GM12872 (cell line): Measurements from ENCODE around the gene KLKB1.

Source experiments
- TF ChIP-seq, protein P1 (sequence below): IDR thresholded peaks from 3 replicates; pipeline ENCODE4 v1.5.1; 2011; ENCODE audit warnings: low read depth, mild to moderate bottlenecking, low read length, moderate library complexity; ENCODE audit not compliant: insufficient read depth

The KLKB1 gene

DNA sequence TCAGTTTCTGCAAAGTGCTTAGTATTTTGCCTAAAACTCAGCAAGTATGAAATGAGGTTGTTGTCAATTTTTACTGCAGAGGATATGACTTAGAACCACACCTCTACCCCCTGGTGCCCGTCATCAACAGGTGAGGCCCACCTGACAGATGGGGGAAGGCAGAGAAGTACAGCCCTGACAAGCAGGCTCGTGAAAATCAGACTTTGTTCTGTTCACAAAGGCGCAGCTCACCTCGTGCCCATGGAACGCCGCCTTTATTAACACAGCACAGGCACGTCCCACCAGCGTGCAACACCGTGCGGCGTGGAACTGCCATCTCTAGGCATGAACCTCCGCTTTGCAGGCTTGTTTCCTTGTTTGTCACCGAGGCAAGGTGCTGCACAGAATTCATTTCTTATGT lies 22.6 kb upstream of the KLKB1 start:
- TF ChIP-seq, protein P1, sequence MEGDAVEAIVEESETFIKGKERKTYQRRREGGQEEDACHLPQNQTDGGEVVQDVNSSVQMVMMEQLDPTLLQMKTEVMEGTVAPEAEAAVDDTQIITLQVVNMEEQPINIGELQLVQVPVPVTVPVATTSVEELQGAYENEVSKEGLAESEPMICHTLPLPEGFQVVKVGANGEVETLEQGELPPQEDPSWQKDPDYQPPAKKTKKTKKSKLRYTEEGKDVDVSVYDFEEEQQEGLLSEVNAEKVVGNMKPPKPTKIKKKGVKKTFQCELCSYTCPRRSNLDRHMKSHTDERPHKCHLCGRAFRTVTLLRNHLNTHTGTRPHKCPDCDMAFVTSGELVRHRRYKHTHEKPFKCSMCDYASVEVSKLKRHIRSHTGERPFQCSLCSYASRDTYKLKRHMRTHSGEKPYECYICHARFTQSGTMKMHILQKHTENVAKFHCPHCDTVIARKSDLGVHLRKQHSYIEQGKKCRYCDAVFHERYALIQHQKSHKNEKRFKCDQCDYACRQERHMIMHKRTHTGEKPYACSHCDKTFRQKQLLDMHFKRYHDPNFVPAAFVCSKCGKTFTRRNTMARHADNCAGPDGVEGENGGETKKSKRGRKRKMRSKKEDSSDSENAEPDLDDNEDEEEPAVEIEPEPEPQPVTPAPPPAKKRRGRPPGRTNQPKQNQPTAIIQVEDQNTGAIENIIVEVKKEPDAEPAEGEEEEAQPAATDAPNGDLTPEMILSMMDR: no peak

DNA sequence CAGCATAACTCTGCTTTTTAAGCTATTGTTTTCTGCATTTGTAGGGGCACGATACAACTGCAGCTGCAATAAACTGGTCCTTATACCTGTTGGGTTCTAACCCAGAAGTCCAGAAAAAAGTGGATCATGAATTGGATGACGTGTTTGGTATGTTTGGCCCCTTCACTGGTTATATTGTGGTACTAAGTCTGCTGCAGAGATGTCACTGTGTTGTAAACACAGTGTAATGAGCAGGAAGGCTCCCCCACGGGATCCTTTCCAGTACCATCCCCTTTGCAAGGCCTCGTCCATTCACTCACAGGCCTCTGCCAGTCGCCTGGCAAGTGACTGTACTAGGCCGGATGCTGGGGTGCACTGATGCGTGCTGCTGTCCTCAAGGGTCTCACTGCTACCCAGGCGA lies 22.2 kb upstream of the KLKB1 start:
- TF ChIP-seq, protein P1: no peak

DNA sequence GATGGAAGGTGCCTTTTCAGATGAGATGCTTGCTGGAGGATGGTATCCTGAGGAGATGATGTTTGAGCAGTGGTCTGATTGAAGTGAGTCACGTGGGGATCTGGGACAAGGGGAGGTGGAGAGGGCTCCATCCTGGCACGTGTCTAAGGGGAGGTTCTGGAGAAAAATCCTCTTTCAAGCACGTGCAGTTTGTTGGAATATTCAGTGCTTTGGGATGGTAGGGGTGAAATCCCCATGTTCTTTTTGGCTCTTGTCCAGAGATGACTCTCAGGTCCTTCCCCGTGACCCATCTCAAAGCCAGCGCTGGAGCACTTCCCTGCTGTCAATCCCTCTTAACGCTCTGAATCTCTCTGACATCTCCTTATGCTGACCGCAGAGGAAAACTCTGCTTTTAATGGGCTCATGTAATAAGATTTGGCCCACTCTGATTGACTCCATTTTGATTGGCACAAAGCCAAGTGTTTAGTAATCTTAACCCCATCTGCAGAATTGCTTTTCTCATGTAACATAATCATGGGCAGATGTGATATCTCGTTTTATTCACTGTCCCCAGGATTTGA lies 10.8 kb upstream of the KLKB1 start:
- TF ChIP-seq, protein P1: no peak

DNA sequence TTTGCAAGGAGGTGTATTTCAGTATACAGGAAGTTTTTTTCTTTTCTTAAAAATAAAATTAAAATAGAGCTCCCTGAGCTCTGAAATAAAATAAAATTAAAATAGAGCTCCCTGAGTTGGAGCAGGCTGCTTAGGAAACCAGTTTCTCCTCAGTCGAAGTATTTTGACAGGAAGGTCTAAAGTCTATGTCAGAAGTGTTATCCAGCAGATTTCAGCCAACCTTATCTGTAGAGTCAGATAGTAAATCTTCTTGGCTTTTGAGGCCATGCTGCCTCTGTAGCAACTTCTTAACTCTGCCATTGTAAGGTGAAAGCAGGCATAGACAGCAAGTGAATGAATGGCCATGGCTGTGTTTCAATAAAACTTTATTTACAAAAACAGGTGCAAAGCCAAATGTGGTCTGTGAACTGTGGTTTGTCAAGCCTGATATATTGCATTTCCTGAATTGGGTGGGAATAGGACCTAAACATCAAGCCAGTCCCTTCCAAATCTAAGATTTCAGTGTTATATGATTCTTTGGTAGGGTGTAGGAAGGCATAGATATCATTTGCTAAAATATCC lies 9.5 kb upstream of the KLKB1 start:
- TF ChIP-seq, protein P1: no peak

DNA sequence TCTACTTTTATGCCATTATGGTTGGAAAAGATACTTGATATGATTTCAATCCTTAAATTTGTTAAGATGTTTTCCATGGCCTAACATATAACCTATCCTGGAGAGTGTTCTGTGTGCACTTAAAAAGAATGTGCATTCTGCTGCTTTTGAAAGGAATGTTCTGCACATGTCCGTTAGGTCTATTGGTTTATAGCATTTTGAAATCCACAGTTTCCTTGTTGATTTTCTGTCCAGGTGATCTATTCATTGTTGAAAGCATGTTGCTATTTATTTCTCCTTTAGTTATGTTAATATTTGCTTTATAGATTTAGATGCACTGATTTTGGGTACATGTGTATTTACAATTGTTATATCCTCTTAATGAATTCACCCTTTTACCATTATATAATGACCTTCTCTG lies 5.7 kb upstream of the KLKB1 start:
- TF ChIP-seq, protein P1: no peak

DNA sequence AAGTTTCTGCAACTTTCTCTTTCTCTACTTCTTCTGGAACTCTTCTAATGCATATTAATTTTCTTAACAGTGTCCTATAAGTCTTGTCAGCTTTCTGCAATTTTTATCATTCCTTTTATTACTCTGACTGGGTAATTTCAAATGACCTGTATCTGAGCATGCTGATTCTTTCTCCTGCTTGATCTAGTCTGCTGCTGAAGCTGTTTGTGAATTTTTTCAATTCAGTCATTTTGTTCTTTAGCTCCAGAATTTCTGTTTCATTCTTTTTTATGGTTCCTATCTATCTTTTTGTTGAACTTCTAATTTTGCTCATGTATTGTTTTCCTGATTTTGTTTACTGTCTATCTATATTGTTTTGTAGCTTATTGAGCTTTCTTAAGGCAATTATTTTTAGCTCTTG lies 1.5 kb upstream of the KLKB1 start:
- TF ChIP-seq, protein P1: no peak

DNA sequence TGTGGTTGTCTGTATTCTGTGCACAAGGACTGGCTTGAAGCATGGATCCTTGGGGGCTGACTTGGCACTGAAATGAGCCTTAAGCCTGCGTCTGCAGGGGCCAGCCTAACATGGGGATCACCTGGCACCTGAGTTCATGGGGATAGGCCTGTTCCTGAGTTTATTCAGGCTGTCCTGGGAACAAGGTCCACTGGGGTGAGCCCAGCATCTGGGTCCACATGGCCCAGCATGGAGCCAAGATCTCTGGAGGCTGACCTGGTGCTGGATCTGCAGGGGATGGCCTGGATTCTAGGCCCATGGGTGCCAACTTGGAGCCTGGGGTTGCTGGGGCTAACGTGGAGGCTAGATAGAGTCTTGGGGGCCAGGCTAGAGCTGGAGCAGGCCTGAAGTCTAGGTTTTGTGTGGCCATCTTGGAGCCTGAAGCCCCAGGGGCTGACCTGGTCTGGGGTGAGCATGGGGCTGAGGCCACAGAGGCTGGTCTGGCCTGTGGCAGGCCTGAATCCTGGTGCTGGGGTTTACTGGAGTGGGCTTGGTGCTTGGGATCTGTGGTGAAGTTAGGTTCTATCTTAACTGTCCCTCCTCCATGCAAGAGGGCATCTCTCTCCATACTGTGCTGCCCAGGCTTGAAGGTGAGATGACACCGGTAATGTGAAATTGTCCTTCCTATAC lies 652 bp upstream of the KLKB1 start:
- TF ChIP-seq, protein P1: no peak
